PC-9 (cell line): ENCODE results near the gene KAT7. TPM values are rescaled to one million over a fixed set of nuclear protein-coding genes. Genes with fewer than 3 reads are reported as not detected.
"Not testable (repeated sequence)": the region's sequence is repeated elsewhere in the genome, so short reads cannot be mapped to it uniquely, and the experiment has no call there.

ENCODE experiments used
- BruUV-seq: library from RNA; stranded (reverse); fragments of 400-500 nt; replicated peaks from 2 replicates; lab custom pipeline; 2021; lab: Mats Ljungman, UMichigan
- CTCF ChIA-PET: fragments of 300-600 bp; sonication (Branson Sonifier 250); formaldehyde crosslinking; loops from one replicate; lab custom pipeline; 2022; ENCODE audit warnings: antibody characterized with exemption; lab: Charles Lee
- POLR2A ChIA-PET: fragments of 300-600 bp; sonication (Branson Sonifier 250); formaldehyde crosslinking; loops from one replicate; lab custom pipeline; 2022; ENCODE audit warnings: antibody characterized with exemption; ENCODE audit not compliant: unreplicated experiment; lab: Charles Lee
- DNase-seq, 2 experiments: peaks; one replicate each; pipeline versions ENCODE4 v3.0.0 to v3.0.0-alpha.2; 2015 to 2022; ENCODE audit warnings: mixed read lengths in 1 of 2
- H2AFZ ChIP-seq: fragments of 200-600 bp; sonication (generic); 2 replicates; pipeline ENCODE4 v1.8.1; 2017; ENCODE audit warnings: antibody characterized with exemption
- H3F3A ChIP-seq: fragments of 200-600 bp; sonication (generic); 2 replicates; pipeline ENCODE4 v1.8.1; 2017; ENCODE audit warnings: antibody characterized with exemption, mild to moderate bottlenecking, low read depth; ENCODE audit not compliant: insufficient read depth
- H3K27ac ChIP-seq: fragments of 200-600 bp; sonication (generic); 2 replicates; pipeline ENCODE4 v1.6.1; 2016; ENCODE audit warnings: mixed run types
- H3K27me3 ChIP-seq: fragments of 200-600 bp; sonication (generic); 2 replicates; pipeline ENCODE4 v1.6.1; 2016; ENCODE audit warnings: low read depth, mixed run types; ENCODE audit not compliant: insufficient read depth
- H3K36me3 ChIP-seq: fragments of 200-600 bp; sonication (generic); 2 replicates; pipeline ENCODE4 v1.6.1; 2016; ENCODE audit warnings: low read depth, mixed run types
- H3K4me1 ChIP-seq: fragments of 200-600 bp; sonication (generic); replicated peaks from 2 replicates; pipeline ENCODE4 v1.6.1; 2016; ENCODE audit warnings: mixed run types; ENCODE audit not compliant: insufficient read depth
- H3K4me2 ChIP-seq: fragments of 200-600 bp; sonication (generic); 2 replicates; pipeline ENCODE4 v1.6.1; 2017; ENCODE audit warnings: mixed run types
- H3K4me3 ChIP-seq: fragments of 200-600 bp; sonication (generic); 2 replicates; pipeline ENCODE4 v1.6.1; 2016; ENCODE audit warnings: mixed run types
- H3K79me2 ChIP-seq: fragments of 200-600 bp; sonication (generic); 2 replicates; pipeline ENCODE4 v1.6.1; 2017; ENCODE audit warnings: low read depth, mixed run types
- H3K9me2 ChIP-seq: fragments of 200-600 bp; sonication (generic); 2 replicates; pipeline ENCODE4 v1.8.1; 2017; ENCODE audit warnings: mild to moderate bottlenecking; ENCODE audit not compliant: insufficient read depth
- H3K9me3 ChIP-seq: fragments of 200-600 bp; sonication (generic); 2 replicates; pipeline ENCODE4 v1.8.1; 2016; ENCODE audit warnings: low read depth; ENCODE audit not compliant: insufficient read depth
- H4K20me1 ChIP-seq: fragments of 200-600 bp; sonication (generic); 2 replicates; pipeline ENCODE4 v1.8.1; 2017; ENCODE audit not compliant: insufficient read depth
- CTCF ChIP-seq: fragments of 200-600 bp; sonication (generic); conservative IDR thresholded peaks from 2 replicates; pipeline ENCODE4 v1.6.1; 2017; ENCODE audit warnings: mixed run types, antibody characterized with exemption, mild to moderate bottlenecking, moderate library complexity
- EZH2 ChIP-seq: fragments of 200-600 bp; sonication (generic); IDR thresholded peaks from 2 replicates; pipeline ENCODE4 v1.8.0; 2017; ENCODE audit warnings: antibody characterized with exemption, low read depth
- intact Hi-C: fragments of 100-400 bp; cut with micrococcal nuclease; formaldehyde crosslinking; loops from one replicate; pipeline ENCODE4 v1.10.0; 2022; ENCODE audit not compliant: unreplicated experiment
- total RNA-seq: library from RNA; stranded (reverse); gene quantifications from 2 replicates; pipeline ENCODE4 v1.2.3, GENCODE V29; 2021

Gene KAT7
- total RNA-seq, 1 experiment from 2014 or later, result 57.0 TPM

GRCh38 chr17:49825645-49826044 is 37.2 kb downstream of the KAT7 start:
- H2AFZ ChIP-seq, result no peak overlapping the region
- peaks cover 52% of the 10 kb centered on the region for H3K36me3 ChIP-seq
- no peaks in the 10 kb centered on the region for H3K27me3 ChIP-seq
- H3K79me2 ChIP-seq, result no peaks in the 10 kb centered on the region
- DNase-seq, result no peak
- no peaks in the 10 kb centered on the region for H3K9me2 ChIP-seq
- TF ChIP-seq CTCF (no peak), EZH2 (no peak)
- H3K4me1 ChIP-seq, result peaks cover 21% of the 10 kb centered on the region
- peaks cover 17% of the 10 kb centered on the region; the same call in 1 of the 2 replicates for H3F3A ChIP-seq
- H3K4me3 ChIP-seq, result no peak overlapping the region
- no TSS peak for BruUV-seq
- ChIA-PET POLR2A (no interaction called here), CTCF (no interaction called here)
- intact Hi-C loops, result no loop called here
- no peaks in the 10 kb centered on the region for H3K9me3 ChIP-seq
- no peak overlapping the region for H3K27ac ChIP-seq
- peaks cover 15% of the 10 kb centered on the region for H4K20me1 ChIP-seq
- no peak overlapping the region for H3K4me2 ChIP-seq

DNA sequence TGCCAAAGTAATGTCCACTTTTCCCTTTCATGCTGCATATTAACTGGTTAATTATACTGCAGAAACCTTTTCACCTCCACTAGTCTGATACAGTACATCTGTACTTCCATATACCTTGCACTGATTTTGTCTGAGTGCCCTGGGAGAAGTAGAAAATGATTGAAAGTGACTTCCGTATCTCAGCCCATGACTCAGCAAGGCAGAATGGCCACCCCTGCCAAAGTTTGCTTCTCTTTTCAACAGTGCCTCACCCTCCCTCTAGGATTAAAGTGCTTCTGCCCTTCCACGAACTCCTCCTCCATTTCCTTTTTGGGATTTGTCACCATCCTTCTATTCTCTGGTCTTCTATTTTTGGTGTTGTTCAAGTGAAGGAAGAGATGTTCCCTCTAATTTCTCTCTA is 39.8 kb downstream of the KAT7 start:
- H3K27ac ChIP-seq, intact Hi-C loops, H3K79me2 ChIP-seq, H3K4me2 ChIP-seq, H4K20me1 ChIP-seq, CTCF ChIA-PET, H3F3A ChIP-seq, H3K9me3 ChIP-seq, POLR2A ChIA-PET, H3K4me1 ChIP-seq, DNase-seq, H3K27me3 ChIP-seq, H2AFZ ChIP-seq, H3K9me2 ChIP-seq, BruUV-seq, H3K4me3 ChIP-seq: not testable (repeated sequence)
- H3K36me3 ChIP-seq, result peaks cover 46% of the 10 kb centered on the region

GRCh38 chr17:49829026-49829425 is 40.5 kb downstream of the KAT7 start:
- H3K27me3 ChIP-seq, result no peaks in the 10 kb centered on the region
- peaks cover 14% of the 10 kb centered on the region; the same call in 1 of the 2 replicates for H3F3A ChIP-seq
- H2AFZ ChIP-seq, result no peak overlapping the region
- ChIA-PET CTCF (no interaction called here), POLR2A (no interaction called here)
- DNase-seq, result no peak
- peaks cover 46% of the 10 kb centered on the region for H3K36me3 ChIP-seq
- H3K27ac ChIP-seq, result no peak overlapping the region
- 0 out of 2 replicates have a peak, but pooled peaks cover 4% of the 10 kb centered on the region for H4K20me1 ChIP-seq
- BruUV-seq, result no TSS peak
- H3K9me2 ChIP-seq, result no peaks in the 10 kb centered on the region
- intact Hi-C loops, result no loop called here
- TF ChIP-seq CTCF, result no peak
- TF ChIP-seq EZH2, result no peak
- H3K4me1 ChIP-seq, result peaks cover 5% of the 10 kb centered on the region
- H3K4me3 ChIP-seq, result no peak overlapping the region
- H3K4me2 ChIP-seq, result no peak overlapping the region
- no peaks in the 10 kb centered on the region for H3K9me3 ChIP-seq
- H3K79me2 ChIP-seq, result no peaks in the 10 kb centered on the region

- Histone ChIP-seq H3K4me1 (peaks cover 5% of the 10 kb centered on the region), H3K9me3 (no peaks in the 10 kb centered on the region), H4K20me1 (0 out of 2 replicates have a peak, but pooled peaks cover 4% of the 10 kb centered on the region), H3K36me3 (peaks cover 46% of the 10 kb centered on the region), H3K27ac (no peak overlapping the region), H3F3A (peaks cover 14% of the 10 kb centered on the region; the same call in 1 of the 2 replicates), H3K79me2 (no peaks in the 10 kb centered on the region), H2AFZ (no peak overlapping the region), H3K4me2 (no peak overlapping the region), H3K4me3 (no peak overlapping the region), H3K9me2 (no peaks in the 10 kb centered on the region), H3K27me3 (no peaks in the 10 kb centered on the region)
- DNase-seq, result no peak
- TF ChIP-seq CTCF, result no peak
- no peak for TF ChIP-seq EZH2
- ChIA-PET POLR2A (interaction anchor here (0.6 kb wide), 2 partner anchors 53 to 66 kb away, joined by 4 to 7 read pairs; partner anchors contain the start of gene FAM117A), CTCF (no interaction called here)
- intact Hi-C loops, result no loop called here
- no TSS peak for BruUV-seq
Measured at GRCh38 chr17:49830605-49831004, 42.1 kb downstream of the KAT7 start.
